Panc1 (cell line): ENCODE data around the gene SLC16A8. TPM values are rescaled to one million over a fixed set of nuclear protein-coding genes. Genes with fewer than 3 reads are reported as not detected.

ENCODE experiments used
- ATAC-seq: fragments of 200-7000 bp; cut with Tn5 transposase; 2 replicates; pipeline ENCODE4 v1.9.1; 2020; ENCODE audit warnings: mild to moderate bottlenecking, moderate library complexity
- BruUV-seq: library from RNA; stranded (reverse); fragments of 400-500 nt; replicated peaks from 2 replicates; lab custom pipeline; 2021; lab: Mats Ljungman, UMichigan
- CTCF ChIA-PET: fragments of 300-600 bp; sonication (Branson Sonifier 250); formaldehyde crosslinking; loops from one replicate; lab custom pipeline; 2022; ENCODE audit warnings: antibody characterized with exemption; lab: Charles Lee
- POLR2A ChIA-PET: fragments of 300-600 bp; sonication (Branson Sonifier 250); formaldehyde crosslinking; loops from one replicate; lab custom pipeline; 2022; ENCODE audit warnings: antibody characterized with exemption; lab: Charles Lee
- DNase-seq: peaks from one replicate; pipeline ENCODE4 v3.0.0-alpha.2; 2010; ENCODE audit warnings: low read depth, low spot score
- H3K27ac ChIP-seq: 2 replicates; pipeline ENCODE4 v1.5.1; 2011; ENCODE audit warnings: mild to moderate bottlenecking, low read length, inconsistent platforms
- H3K27me3 ChIP-seq: fragments of 200-500 bp; sonication (Bioruptor generic); 2 replicates; pipeline ENCODE4 v1.6.0; 2014; ENCODE audit warnings: low read length, inconsistent platforms; ENCODE audit not compliant: control insufficient read depth, insufficient read depth
- H3K36me3 ChIP-seq: fragments of 200-500 bp; sonication (Bioruptor generic); 2 replicates; pipeline ENCODE4 v1.5.1; 2014; ENCODE audit warnings: inconsistent platforms, mild to moderate bottlenecking, low read length, moderate library complexity; ENCODE audit not compliant: control insufficient read depth, insufficient read depth
- H3K4me1 ChIP-seq: 2 replicates; pipeline ENCODE4 v1.5.1; 2011; ENCODE audit warnings: inconsistent platforms, mild to moderate bottlenecking, low read length, moderate library complexity; ENCODE audit not compliant: control insufficient read depth, insufficient read depth
- H3K4me3 ChIP-seq, 2 experiments: 2 replicates each; pipeline ENCODE4 v1.5.1; 2011 to 2012; ENCODE audit warnings: low read depth in 2 of 2, low read length in 2 of 2, mild to moderate bottlenecking in 2 of 2, inconsistent platforms in 1 of 2, moderate library complexity in 1 of 2
- H3K9me3 ChIP-seq: fragments of 200-500 bp; sonication (Bioruptor generic); 2 replicates; pipeline ENCODE4 v1.5.1; 2014; ENCODE audit warnings: low read depth, mild to moderate bottlenecking, inconsistent platforms, low read length, moderate library complexity; ENCODE audit not compliant: control insufficient read depth, insufficient read depth
- CTCF ChIP-seq: fragments of 450-650 bp; IDR thresholded peaks from 2 replicates; pipeline ENCODE4 v1.5.1; 2017; ENCODE audit warnings: mild to moderate bottlenecking
- POLR2AphosphoS5 ChIP-seq: IDR thresholded peaks from 2 replicates; pipeline ENCODE4 v1.6.1; 2012; ENCODE audit warnings: mild to moderate bottlenecking, low read depth, low read length, moderate library complexity
- REST ChIP-seq, 2 experiments: IDR thresholded peaks; 2 replicates each; pipeline ENCODE4 v1.6.1; 2011 to 2012; ENCODE audit warnings: low read depth in 2 of 2, control low read depth in 1 of 2, low read length in 1 of 2, mild to moderate bottlenecking in 1 of 2, moderate library complexity in 1 of 2; ENCODE audit not compliant: insufficient read depth in 1 of 2
- SIN3A ChIP-seq: IDR thresholded peaks from 2 replicates; pipeline ENCODE4 v1.6.1; 2012; ENCODE audit warnings: low read depth, mild to moderate bottlenecking, low read length, moderate library complexity, borderline replicate concordance; ENCODE audit not compliant: insufficient read depth
- TCF7L2 ChIP-seq: IDR thresholded peaks from 2 replicates; pipeline ENCODE4 v1.6.1; 2011; ENCODE audit warnings: mild to moderate bottlenecking, low read depth, low read length, inconsistent platforms
- in situ Hi-C: cut with HindIII; loops from 2 replicates; pipeline ENCODE4 v1.10.0; 2016; ENCODE audit warnings: low sequenced_read_pairs, low pct_unique_long_range_greater_than_20kb
- intact Hi-C: fragments of 100-400 bp; cut with micrococcal nuclease; formaldehyde crosslinking; loops from one replicate; pipeline ENCODE4 v1.10.0; 2022; ENCODE audit not compliant: unreplicated experiment
- total RNA-seq: library from RNA; stranded (reverse); gene quantifications from one replicate; pipeline ENCODE4 v1.2.1, GENCODE V29; 2021; ENCODE audit not compliant: unreplicated experiment

The SLC16A8 gene
- total RNA-seq, 1 experiment from 2014 or later, result not detected

GRCh38 chr22:38088629-38089473, 4.9 kb upstream of the SLC16A8 start:
- no TSS peak for BruUV-seq
- Histone ChIP-seq H3K9me3 (no peaks in the 10 kb centered on the region), H3K4me3 (no peak overlapping the region), H3K27ac (no peak overlapping the region), H3K36me3 (no peaks in the 10 kb centered on the region), H3K4me1 (no peaks in the 10 kb centered on the region; the same call in 1 of the 2 replicates), H3K27me3 (no peaks in the 10 kb centered on the region)
- POLR2A ChIA-PET, result no interaction called here
- ATAC-seq, result no peak
- in situ Hi-C loops (no loop called here), intact Hi-C loops (no loop called here)
- DNase-seq, result no peak
- no peak for TF ChIP-seq CTCF
- TF ChIP-seq SIN3A, result no peak
- no peak for TF ChIP-seq TCF7L2
- no peak for TF ChIP-seq POLR2AphosphoS5
- TF ChIP-seq REST (IDR thresholded peaks at IDR 0.05; ENCODE audit: insufficient read depth in 1 of 2, low read depth in 2 of 2, low read length in 1 of 2), result no peak
- CTCF ChIA-PET, result no interaction called here

- H3K36me3 ChIP-seq, result no peaks in the 10 kb centered on the region
- DNase-seq (no peak), ATAC-seq (no peak)
- no peak overlapping the region for H3K4me3 ChIP-seq
- intact Hi-C loops, result no loop called here
- in situ Hi-C loops, result no loop called here
- no peak overlapping the region for H3K27ac ChIP-seq
- no TSS peak for BruUV-seq
- H3K9me3 ChIP-seq, result no peaks in the 10 kb centered on the region
- no peaks in the 10 kb centered on the region; the same call in 1 of the 2 replicates for H3K4me1 ChIP-seq
- H3K27me3 ChIP-seq, result no peaks in the 10 kb centered on the region
- TF ChIP-seq SIN3A (no peak), CTCF (no peak), TCF7L2 (no peak), REST (IDR thresholded peaks at IDR 0.05; ENCODE audit: insufficient read depth in 1 of 2, low read depth in 2 of 2, low read length in 1 of 2) (no peak), POLR2AphosphoS5 (no peak)
- POLR2A ChIA-PET, result no interaction called here
- CTCF ChIA-PET, result no interaction called here
Observed at GRCh38 chr22:38087855-38088254, 3.9 kb upstream of the SLC16A8 start.
